HuH-7 (cell line): ENCODE measurements around the gene SPATA13.
A peak's percentile ranks its signal among the peaks of the same experiment; 100 is the strongest.
"Not testable (repeated sequence)": the region's sequence is repeated elsewhere in the genome, so short reads cannot be mapped to it uniquely, and the experiment has no call there.

Experiments
- DNase-seq: peaks from one replicate; pipeline ENCODE4 v3.0.0; 2011; ENCODE audit warnings: low spot score

SPATA13 gene

GRCh38 chr13:24160458-24161009, at the start of gene SPATA13:
SPATA13 (plus strand) TSS chr13:24160720; CDS start chr13:24222930, 62,210 bp downstream.
- DNase-seq, result peak; percentile 91

GRCh38 chr13:24112791-24113190, 47.7 kb upstream of the SPATA13 start:
- DNase-seq, result no peak

GRCh38 chr13:24115671-24116070, 44.8 kb upstream of the SPATA13 start:
- no peak for DNase-seq

- DNase-seq, result no peak
These were observed 44.4 kb upstream of the SPATA13 start for GRCh38 chr13:24116131-24116530.

GRCh38 chr13:24118576-24118975, 41.9 kb upstream of the SPATA13 start:
- no peak for DNase-seq

GRCh38 chr13:24119626-24120508, 40.7 kb upstream of the SPATA13 start:
- no peak for DNase-seq

GRCh38 chr13:24122045-24122444, 38.5 kb upstream of the SPATA13 start:
- not testable (repeated sequence) for DNase-seq

GRCh38 chr13:24122569-24122968, 38.0 kb upstream of the SPATA13 start:
- DNase-seq, result no peak

- DNase-seq, result no peak
These were observed 36.8 kb upstream of the SPATA13 start for GRCh38 chr13:24123761-24124160.

GRCh38 chr13:24124789-24125476, 35.6 kb upstream of the SPATA13 start:
- DNase-seq, result no peak

GRCh38 chr13:24127116-24127631, 33.3 kb upstream of the SPATA13 start:
- no peak for DNase-seq

GRCh38 chr13:24128112-24128511, 32.4 kb upstream of the SPATA13 start:
- no peak for DNase-seq

GRCh38 chr13:24128962-24129361, 31.6 kb upstream of the SPATA13 start:
- DNase-seq, result no peak

- DNase-seq, result no peak
These were observed 30.4 kb upstream of the SPATA13 start for GRCh38 chr13:24129914-24130774.

GRCh38 chr13:24131749-24132148, 28.8 kb upstream of the SPATA13 start:
- no peak for DNase-seq

GRCh38 chr13:24133021-24133795, 27.3 kb upstream of the SPATA13 start:
- no peak for DNase-seq

GRCh38 chr13:24134231-24134630, 26.3 kb upstream of the SPATA13 start:
- DNase-seq, result no peak

- no peak for DNase-seq
These were observed 25.8 kb upstream of the SPATA13 start for GRCh38 chr13:24134757-24135156.

- DNase-seq, result no peak
These were observed 24.7 kb upstream of the SPATA13 start for GRCh38 chr13:24135674-24136300.

- DNase-seq, result no peak
These were observed 21.6 kb upstream of the SPATA13 start for GRCh38 chr13:24138911-24139310.
